SK-N-SH (cell line): ENCODE data around the gene PLCG1. TPM values are rescaled to one million over a fixed set of nuclear protein-coding genes. Genes with fewer than 3 reads are reported as not detected.

ENCODE experiments used
- CTCF ChIA-PET: fragments of 300-600, 350-600 bp; formaldehyde crosslinking; extraction: SDS; loops from one replicate; lab custom pipeline; 2021; lab: Yijun Ruan, JAX
- POLR2A ChIA-PET: fragments of 350-600 bp; sonication (Branson Sonifier 250); formaldehyde crosslinking; extraction: SDS; loops from one replicate; lab custom pipeline; 2020; ENCODE audit warnings: antibody characterized with exemption, inconsistent platforms; lab: Yijun Ruan, JAX
- DNase-seq: peaks from one replicate; pipeline ENCODE4 v3.0.0; 2012
- H2AFZ ChIP-seq: fragments of 200-600 bp; sonication (generic); 2 replicates; pipeline ENCODE4 v1.8.1; 2016; ENCODE audit warnings: antibody characterized with exemption, mild to moderate bottlenecking, low read depth
- H3F3A ChIP-seq: fragments of 200-600 bp; sonication (generic); replicated peaks from 2 replicates; pipeline ENCODE3; 2016; ENCODE audit warnings: antibody characterized with exemption, mild to moderate bottlenecking; ENCODE audit not compliant: insufficient read depth
- H3K27ac ChIP-seq, 2 experiments: fragments of 200-500 bp in 1 of 2; fragments of 200-600 bp in 1 of 2; sonication (Bioruptor generic) in 1 of 2; sonication (generic), shearing (Covaris generic) in 1 of 2; 2 replicates each; pipeline versions ENCODE4 v1.5.1 to v1.6.1; 2014 to 2016; ENCODE audit warnings: low read depth in 2 of 2, inconsistent platforms in 1 of 2, low read length in 1 of 2, mild to moderate bottlenecking in 1 of 2, mixed read lengths in 1 of 2
- H3K27me3 ChIP-seq: fragments of 200-600 bp; sonication (generic), shearing (Covaris generic); 2 replicates; pipeline ENCODE4 v1.6.1; 2016; ENCODE audit warnings: mixed run types; ENCODE audit not compliant: insufficient read depth
- H3K36me3 ChIP-seq, 2 experiments: fragments of 200-500 bp in 1 of 2; fragments of 200-600 bp in 1 of 2; sonication (Bioruptor generic) in 1 of 2; sonication (generic) in 1 of 2; replicated peaks in 1 of 2; 2 replicates each; pipeline versions ENCODE3 to v1.5.1; 2014 to 2016; ENCODE audit warnings: low read length in 1 of 2, mild to moderate bottlenecking in 1 of 2; ENCODE audit not compliant: insufficient read depth in 2 of 2, control insufficient read depth in 1 of 2
- H3K4me1 ChIP-seq, 2 experiments: fragments of 200-500 bp in 1 of 2; fragments of 200-600 bp in 1 of 2; sonication (Bioruptor generic) in 1 of 2; sonication (generic), shearing (Covaris generic) in 1 of 2; 2 replicates each; pipeline versions ENCODE4 v1.5.1 to v1.6.1; 2014 to 2016; ENCODE audit warnings: low read depth in 1 of 2, low read length in 1 of 2, mixed run types in 1 of 2; ENCODE audit not compliant: insufficient read depth in 2 of 2, control insufficient read depth in 1 of 2
- H3K4me2 ChIP-seq: fragments of 200-600 bp; sonication (generic), shearing (Covaris generic); 2 replicates; pipeline ENCODE4 v1.6.1; 2017; ENCODE audit warnings: mixed run types
- H3K4me3 ChIP-seq, 2 experiments: fragments of 200-500 bp in 1 of 2; fragments of 200-600 bp in 1 of 2; sonication (Bioruptor generic) in 1 of 2; sonication (generic), shearing (Covaris generic) in 1 of 2; 2 replicates each; pipeline versions ENCODE4 v1.5.1 to v1.8.1; 2014 to 2016; ENCODE audit warnings: low read depth in 2 of 2, inconsistent platforms in 1 of 2, low read length in 1 of 2, mild to moderate bottlenecking in 1 of 2, mixed read lengths in 1 of 2, moderate library complexity in 1 of 2
- H3K79me2 ChIP-seq: fragments of 200-600 bp; sonication (generic); 2 replicates; pipeline ENCODE4 v1.8.1; 2017; ENCODE audit warnings: mild to moderate bottlenecking; ENCODE audit not compliant: insufficient read depth
- H3K9ac ChIP-seq: fragments of 200-600 bp; sonication (generic); 2 replicates; pipeline ENCODE4 v1.6.1; 2017; ENCODE audit warnings: mixed run types
- H3K9me2 ChIP-seq: fragments of 200-600 bp; sonication (generic); 2 replicates; pipeline ENCODE4 v1.6.1; 2017; ENCODE audit warnings: mixed run types
- H3K9me3 ChIP-seq: fragments of 200-600 bp; sonication (generic); 2 replicates; pipeline ENCODE4 v1.6.1; 2017; ENCODE audit warnings: mixed run types, mild to moderate bottlenecking, moderate library complexity
- H4K20me1 ChIP-seq: fragments of 200-600 bp; sonication (generic); 2 replicates; pipeline ENCODE4 v1.6.1; 2017; ENCODE audit warnings: mild to moderate bottlenecking, mixed run types; ENCODE audit not compliant: insufficient read depth
- ELF1 ChIP-seq: IDR thresholded peaks from 2 replicates; pipeline ENCODE4 v1.4.0; 2012
- EP300 ChIP-seq, 2 experiments: IDR thresholded peaks; 2 replicates each; pipeline versions ENCODE4 v1.4.0 to v1.6.1; 2012; ENCODE audit warnings: borderline replicate concordance in 1 of 2, low read depth in 1 of 2, low read length in 1 of 2
- FOXM1 ChIP-seq: IDR thresholded peaks from 2 replicates; pipeline ENCODE4 v1.4.0; 2012; ENCODE audit warnings: low read depth, mild to moderate bottlenecking
- GABPA ChIP-seq: IDR thresholded peaks from 2 replicates; pipeline ENCODE4 v1.4.0; 2012; ENCODE audit warnings: low read depth, mild to moderate bottlenecking
- IRF3 ChIP-seq: fragments of 150-350 bp; IDR thresholded peaks from 2 replicates; pipeline ENCODE4 v1.6.1; 2016; ENCODE audit warnings: mild to moderate bottlenecking, low read depth, low read length
- JUND ChIP-seq: IDR thresholded peaks from 2 replicates; pipeline ENCODE4 v1.4.0; 2012
- MEF2A ChIP-seq: IDR thresholded peaks from 2 replicates; pipeline ENCODE4 v1.4.0; 2012; ENCODE audit warnings: low read depth, borderline replicate concordance
- NFIC ChIP-seq: IDR thresholded peaks from 2 replicates; pipeline ENCODE4 v1.4.0; 2012; ENCODE audit warnings: borderline replicate concordance
- NRF1 ChIP-seq: IDR thresholded peaks from 2 replicates; pipeline ENCODE4 v1.6.1; 2012; ENCODE audit warnings: low read depth, mild to moderate bottlenecking, low read length
- POLR2AphosphoS5 ChIP-seq: IDR thresholded peaks from 2 replicates; pipeline ENCODE4 v1.6.1; 2012; ENCODE audit warnings: low read depth, low read length
- RAD21 ChIP-seq: IDR thresholded peaks from 2 replicates; pipeline ENCODE4 v1.6.1; 2012; ENCODE audit warnings: mild to moderate bottlenecking, low read length
- RCOR1 ChIP-seq: fragments of 150-350 bp; IDR thresholded peaks from 2 replicates; pipeline ENCODE4 v1.6.1; 2017; ENCODE audit warnings: antibody characterized with exemption, low read length
- RFX5 ChIP-seq: IDR thresholded peaks from 2 replicates; pipeline ENCODE4 v1.6.1; 2012; ENCODE audit warnings: mild to moderate bottlenecking, improper control_type of control experiment, low read length
- TAF1 ChIP-seq: IDR thresholded peaks from 2 replicates; pipeline ENCODE4 v1.6.1; 2012; ENCODE audit warnings: low read depth, mild to moderate bottlenecking, low read length, moderate library complexity, borderline replicate concordance
- TEAD4 ChIP-seq: IDR thresholded peaks from 2 replicates; pipeline ENCODE4 v1.4.0; 2012; ENCODE audit warnings: mild to moderate bottlenecking, borderline replicate concordance; ENCODE audit not compliant: insufficient read depth
- USF1 ChIP-seq: IDR thresholded peaks from 2 replicates; pipeline ENCODE4 v1.4.0; 2012; ENCODE audit warnings: low read depth, borderline replicate concordance
- YY1 ChIP-seq: IDR thresholded peaks from 2 replicates; pipeline ENCODE4 v1.4.0; 2012; ENCODE audit warnings: low read depth, mild to moderate bottlenecking
- WGBS: methylation state at CpG from one replicate; pipeline ENCODE4 v1.1.6; 2017; ENCODE audit warnings: low lambda C conversion rate; 5-methylcytosine and 5-hydroxymethylcytosine counted together
- polyA plus RNA-seq, 3 experiments: library from polyadenylated mRNA; depleted of rRNA; stranded (reverse); fragments of >200 nt; gene quantifications; 2 replicates each; pipeline ENCODE4 v1.2.3, GENCODE V29; 2012
- TF ChIP-seq, protein P1 (sequence below): IDR thresholded peaks from 2 replicates; pipeline ENCODE4 v1.6.1; 2012; ENCODE audit warnings: mild to moderate bottlenecking, low read depth, low read length, moderate library complexity
- TF ChIP-seq, protein P2 (sequence below): fragments of 200-600 bp; sonication (generic); IDR thresholded peaks from 2 replicates; pipeline ENCODE4 v1.6.1; 2017; ENCODE audit warnings: antibody characterized with exemption, mild to moderate bottlenecking, moderate library complexity

The PLCG1 gene
- polyA plus RNA-seq, 1 of the 3 experiments (the other 2 are of a cell fraction) = 81.4 TPM

GRCh38 chr20:41173791-41174341, 36.5 kb downstream of the PLCG1 start:
- CTCF ChIA-PET = interaction anchor here (0.6 to 7.6 kb wide), 39 partner anchors 8 to 252 kb away, joined by 3 to 112 read pairs (median 5); partner anchors contain the start of genes LPIN3 and PLCG1
- no peaks in the 10 kb centered on the region for H3K27me3 ChIP-seq
- H3F3A ChIP-seq = peaks cover 11% of the 10 kb centered on the region
- POLR2A ChIA-PET = no interaction called here
- peaks cover 4 to 16% of the 10 kb centered on the region in 2 experiments for H3K4me1 ChIP-seq
- peak overlapping the region in 1 of 2 experiments; percentile 29; a peak in 1 of 4 replicates for H3K27ac ChIP-seq
- no peak overlapping the region for H3K4me3 ChIP-seq
- no peaks in the 10 kb centered on the region for H3K9me3 ChIP-seq
- H3K4me2 ChIP-seq = no peak overlapping the region
- H3K36me3 ChIP-seq = peaks cover 35 to 78% of the 10 kb centered on the region in 2 experiments
- 91% methylated on average over 12 of the region's 13 CpGs for WGBS
- H2AFZ ChIP-seq = no peak overlapping the region
- H3K79me2 ChIP-seq = 0 out of 2 replicates have a peak, but pooled peaks cover 6% of the 10 kb centered on the region
- no peak for TF ChIP-seq IRF3
- TF ChIP-seq TAF1 = no peak
- no peak for TF ChIP-seq RAD21
- TF ChIP-seq EP300 (IDR thresholded peaks at IDR 0.05; ENCODE audit: borderline replicate concordance in 1 of 2, low read depth in 1 of 2, low read length in 1 of 2) = no peak
- no peak for TF ChIP-seq RFX5
- no peak for TF ChIP-seq POLR2AphosphoS5
- no peak for TF ChIP-seq TEAD4
- TF ChIP-seq, protein P1, sequence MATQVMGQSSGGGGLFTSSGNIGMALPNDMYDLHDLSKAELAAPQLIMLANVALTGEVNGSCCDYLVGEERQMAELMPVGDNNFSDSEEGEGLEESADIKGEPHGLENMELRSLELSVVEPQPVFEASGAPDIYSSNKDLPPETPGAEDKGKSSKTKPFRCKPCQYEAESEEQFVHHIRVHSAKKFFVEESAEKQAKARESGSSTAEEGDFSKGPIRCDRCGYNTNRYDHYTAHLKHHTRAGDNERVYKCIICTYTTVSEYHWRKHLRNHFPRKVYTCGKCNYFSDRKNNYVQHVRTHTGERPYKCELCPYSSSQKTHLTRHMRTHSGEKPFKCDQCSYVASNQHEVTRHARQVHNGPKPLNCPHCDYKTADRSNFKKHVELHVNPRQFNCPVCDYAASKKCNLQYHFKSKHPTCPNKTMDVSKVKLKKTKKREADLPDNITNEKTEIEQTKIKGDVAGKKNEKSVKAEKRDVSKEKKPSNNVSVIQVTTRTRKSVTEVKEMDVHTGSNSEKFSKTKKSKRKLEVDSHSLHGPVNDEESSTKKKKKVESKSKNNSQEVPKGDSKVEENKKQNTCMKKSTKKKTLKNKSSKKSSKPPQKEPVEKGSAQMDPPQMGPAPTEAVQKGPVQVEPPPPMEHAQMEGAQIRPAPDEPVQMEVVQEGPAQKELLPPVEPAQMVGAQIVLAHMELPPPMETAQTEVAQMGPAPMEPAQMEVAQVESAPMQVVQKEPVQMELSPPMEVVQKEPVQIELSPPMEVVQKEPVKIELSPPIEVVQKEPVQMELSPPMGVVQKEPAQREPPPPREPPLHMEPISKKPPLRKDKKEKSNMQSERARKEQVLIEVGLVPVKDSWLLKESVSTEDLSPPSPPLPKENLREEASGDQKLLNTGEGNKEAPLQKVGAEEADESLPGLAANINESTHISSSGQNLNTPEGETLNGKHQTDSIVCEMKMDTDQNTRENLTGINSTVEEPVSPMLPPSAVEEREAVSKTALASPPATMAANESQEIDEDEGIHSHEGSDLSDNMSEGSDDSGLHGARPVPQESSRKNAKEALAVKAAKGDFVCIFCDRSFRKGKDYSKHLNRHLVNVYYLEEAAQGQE = no peak
- TF ChIP-seq FOXM1 = no peak
- no peak for TF ChIP-seq NRF1
- no peak for TF ChIP-seq YY1
- no peak for TF ChIP-seq RCOR1
- no peak for TF ChIP-seq MEF2A
- TF ChIP-seq, protein P2, sequence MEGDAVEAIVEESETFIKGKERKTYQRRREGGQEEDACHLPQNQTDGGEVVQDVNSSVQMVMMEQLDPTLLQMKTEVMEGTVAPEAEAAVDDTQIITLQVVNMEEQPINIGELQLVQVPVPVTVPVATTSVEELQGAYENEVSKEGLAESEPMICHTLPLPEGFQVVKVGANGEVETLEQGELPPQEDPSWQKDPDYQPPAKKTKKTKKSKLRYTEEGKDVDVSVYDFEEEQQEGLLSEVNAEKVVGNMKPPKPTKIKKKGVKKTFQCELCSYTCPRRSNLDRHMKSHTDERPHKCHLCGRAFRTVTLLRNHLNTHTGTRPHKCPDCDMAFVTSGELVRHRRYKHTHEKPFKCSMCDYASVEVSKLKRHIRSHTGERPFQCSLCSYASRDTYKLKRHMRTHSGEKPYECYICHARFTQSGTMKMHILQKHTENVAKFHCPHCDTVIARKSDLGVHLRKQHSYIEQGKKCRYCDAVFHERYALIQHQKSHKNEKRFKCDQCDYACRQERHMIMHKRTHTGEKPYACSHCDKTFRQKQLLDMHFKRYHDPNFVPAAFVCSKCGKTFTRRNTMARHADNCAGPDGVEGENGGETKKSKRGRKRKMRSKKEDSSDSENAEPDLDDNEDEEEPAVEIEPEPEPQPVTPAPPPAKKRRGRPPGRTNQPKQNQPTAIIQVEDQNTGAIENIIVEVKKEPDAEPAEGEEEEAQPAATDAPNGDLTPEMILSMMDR = no peak
- no peak for TF ChIP-seq NFIC
- TF ChIP-seq ELF1 = no peak
- no peak for TF ChIP-seq JUND
- no peak for TF ChIP-seq GABPA
- TF ChIP-seq USF1 = no peak
- peaks cover 5% of the 10 kb centered on the region; the same call in 1 of the 2 replicates for H4K20me1 ChIP-seq
- no peak for DNase-seq
- no peaks in the 10 kb centered on the region for H3K9me2 ChIP-seq
- H3K9ac ChIP-seq = no peak overlapping the region
